ENCODE results near the gene MSI2. TPM values are rescaled to one million over a fixed set of nuclear protein-coding genes. Genes with fewer than 3 reads are reported as not detected.

MSI2 gene
- total RNA-seq, 2 donors from 2014 or later, result 65.5 to 81.0 TPM

DNA sequence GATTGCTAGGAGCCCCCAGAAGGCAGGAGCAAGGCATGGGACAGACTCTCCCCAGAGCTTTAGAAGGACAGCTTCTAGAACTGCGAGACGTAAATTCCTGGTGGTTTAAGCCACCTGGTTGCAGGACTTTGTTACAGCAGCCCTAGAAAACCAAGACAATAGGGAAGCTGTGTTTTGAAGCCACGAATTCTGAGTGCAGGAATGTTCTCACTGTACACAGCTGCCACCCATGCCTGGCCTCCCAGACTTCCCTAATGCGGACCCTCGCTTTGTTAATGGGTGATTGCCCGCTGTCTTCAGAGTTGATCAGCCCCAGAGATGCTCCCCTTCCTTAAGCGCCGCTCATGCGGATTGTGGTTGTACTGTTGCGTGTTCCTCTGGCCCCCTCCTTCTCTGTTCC lies 177.1 kb downstream of the MSI2 start:
- no peak for DNase-seq
- intact Hi-C loops (cut with DNase I, micrococcal nuclease), result no loop called here
- no peak for ATAC-seq

DNA sequence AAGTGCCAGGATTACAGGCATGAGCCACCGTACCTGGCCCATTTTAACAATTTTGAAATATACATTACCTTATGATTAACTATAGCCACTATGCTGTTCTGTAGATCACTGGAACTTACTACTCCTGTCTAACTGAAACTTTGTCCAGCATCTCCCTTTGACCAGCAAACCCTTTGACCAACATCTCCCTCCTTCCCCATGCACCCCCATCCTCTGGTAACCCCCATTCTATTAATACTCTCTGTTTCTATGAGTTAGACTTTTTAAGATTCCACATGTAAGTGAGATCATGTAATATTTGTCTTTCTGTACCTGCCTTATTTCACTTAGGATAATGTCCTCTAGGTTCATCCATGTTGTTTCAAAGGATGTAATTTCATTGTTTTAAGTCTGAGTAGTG lies 178.0 kb downstream of the MSI2 start:
- intact Hi-C loops (cut with DNase I, micrococcal nuclease), result no loop called here
- ATAC-seq, result no peak
- no peak for DNase-seq

DNA sequence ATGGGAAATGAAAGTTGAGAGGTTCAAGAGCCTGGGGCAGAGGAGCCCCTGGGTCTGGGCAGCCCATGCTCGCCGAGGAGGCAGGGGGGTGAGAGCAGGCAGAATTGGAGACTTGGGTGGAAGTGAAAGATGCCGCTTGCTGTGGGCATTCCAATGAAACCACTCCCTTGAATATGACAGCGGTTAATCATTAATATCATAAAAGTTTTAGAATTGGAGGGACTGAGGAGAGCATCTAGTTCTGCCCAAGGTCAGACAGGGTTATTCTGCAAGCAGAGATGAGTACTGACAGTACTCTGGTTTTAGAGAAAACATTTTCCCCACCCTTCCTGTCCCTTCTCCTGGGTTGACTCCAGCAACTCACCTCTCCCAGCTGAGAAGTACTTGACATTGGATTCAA lies 180.2 kb downstream of the MSI2 start:
- ATAC-seq (peak; percentile 67), DNase-seq (no peak)
- intact Hi-C loops (cut with DNase I, micrococcal nuclease), result no loop called here

DNA sequence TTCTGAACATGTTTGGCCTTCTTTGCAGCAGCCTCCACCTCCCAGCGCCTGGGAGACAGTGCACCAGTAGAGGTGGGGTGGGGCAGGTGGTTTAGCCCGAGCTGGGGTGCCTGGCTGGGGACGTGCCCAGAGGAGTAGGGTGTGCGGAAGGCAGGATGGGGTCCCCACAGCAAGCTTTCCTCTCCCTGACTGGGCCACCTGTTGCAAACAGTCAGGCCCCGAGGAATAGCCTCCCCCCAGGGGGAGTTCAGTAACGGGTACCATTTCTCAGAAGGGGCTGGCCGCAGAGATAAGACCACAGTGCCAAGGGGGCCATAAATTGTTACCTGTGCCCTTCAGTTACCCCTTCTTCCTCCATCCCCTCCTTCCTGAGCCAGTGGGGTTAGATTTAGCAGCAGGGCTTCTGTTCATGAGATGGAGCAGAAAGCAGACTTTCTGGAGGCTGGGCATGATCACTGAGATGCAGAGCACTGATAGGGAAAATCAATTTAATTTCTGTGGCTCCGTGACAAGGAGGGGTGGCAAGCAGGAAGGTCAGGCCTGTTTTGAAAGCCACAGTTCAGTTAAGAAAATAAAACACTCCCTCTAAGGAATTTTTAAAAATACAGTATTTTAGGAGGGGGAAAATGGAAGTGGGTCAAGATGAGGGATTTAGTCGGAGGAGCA lies 181.9 kb downstream of the MSI2 start:
- ATAC-seq, result no peak
- intact Hi-C loops (cut with DNase I, micrococcal nuclease), result no loop called here
- DNase-seq, result no peak

DNA sequence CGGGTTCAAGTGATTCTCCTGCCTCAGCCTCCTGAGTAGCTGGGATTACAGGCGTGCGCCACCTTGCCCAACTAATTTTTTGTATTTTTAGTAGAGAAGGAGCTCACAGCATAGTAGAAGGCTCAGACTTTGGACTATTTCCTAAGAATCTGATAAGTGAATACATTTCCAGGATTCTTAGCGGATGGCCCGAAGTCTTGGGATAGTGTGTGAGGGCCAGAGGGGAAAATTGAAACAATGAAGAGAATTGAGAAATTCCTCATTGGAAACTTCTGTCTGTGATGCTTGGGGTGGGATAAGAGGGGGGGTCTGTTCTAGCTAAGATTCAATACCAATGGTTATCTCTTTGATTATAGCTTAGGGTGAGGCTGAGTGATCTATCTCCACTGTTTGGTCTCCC lies 183.3 kb downstream of the MSI2 start:
- DNase-seq (no peak), ATAC-seq (no peak)

DNA sequence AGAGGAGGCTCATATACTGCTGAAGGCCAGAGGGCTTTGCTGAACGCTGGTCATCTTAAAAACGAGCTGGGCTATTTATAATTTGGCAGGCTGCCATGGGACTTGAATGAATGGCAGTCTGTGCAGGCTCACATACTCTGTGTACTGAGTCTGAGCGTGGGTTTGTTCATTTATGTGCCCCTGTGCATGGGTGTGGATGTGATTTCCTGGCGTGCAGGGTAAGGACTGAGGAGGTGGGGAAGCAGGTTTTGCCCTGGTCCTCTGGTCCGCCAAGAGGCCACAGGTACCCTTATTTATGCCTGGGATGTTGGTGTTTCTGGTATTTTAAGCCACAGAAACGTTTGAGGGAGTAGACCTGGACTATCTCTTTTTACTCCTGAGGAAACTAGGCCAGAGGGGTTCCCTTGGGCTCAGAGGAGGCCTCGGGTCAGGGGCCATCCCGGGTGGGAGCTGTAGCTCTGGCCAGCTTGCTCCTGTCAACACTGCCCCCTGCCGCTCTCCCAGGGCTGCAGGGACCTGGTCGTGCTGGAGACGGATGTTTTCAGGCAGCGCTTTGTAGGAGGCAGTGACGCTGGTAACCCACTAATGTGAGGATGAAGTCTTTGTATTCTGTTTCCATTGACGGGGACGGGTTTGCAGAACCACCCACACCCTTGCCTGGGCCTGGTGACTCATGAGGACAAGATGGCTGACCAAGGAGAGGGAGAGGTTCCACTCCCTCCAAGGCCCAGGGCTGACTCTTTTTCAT lies 184.4 kb downstream of the MSI2 start:
- ATAC-seq, result peak; percentile 63
- intact Hi-C loops (cut with DNase I, micrococcal nuclease), result no loop called here
- peak; percentile 44 to 52 for DNase-seq

More for the DNA sequence above, 183.3 kb downstream of the MSI2 start:
- intact Hi-C loops (cut with DNase I, micrococcal nuclease), result no loop called here

DNA sequence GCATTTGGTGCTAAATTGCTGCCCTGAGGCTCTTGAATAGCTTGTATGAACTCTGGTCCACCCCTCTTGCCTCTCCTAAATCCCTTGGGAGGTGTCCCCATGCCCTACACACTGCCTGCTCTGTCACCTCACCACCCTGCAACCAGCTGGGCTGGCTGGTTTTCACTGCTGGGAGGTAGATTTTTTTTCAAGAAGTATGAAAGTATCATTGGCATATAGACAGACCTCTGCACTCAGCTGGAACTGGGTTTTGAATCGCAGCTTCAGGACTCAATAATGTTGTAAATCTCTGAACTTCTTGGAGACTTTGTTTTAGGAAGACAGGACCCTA lies 184.9 kb downstream of the MSI2 start:
- DNase-seq (no peak), ATAC-seq (no peak)
- intact Hi-C loops (cut with DNase I, micrococcal nuclease), result no loop called here

DNA sequence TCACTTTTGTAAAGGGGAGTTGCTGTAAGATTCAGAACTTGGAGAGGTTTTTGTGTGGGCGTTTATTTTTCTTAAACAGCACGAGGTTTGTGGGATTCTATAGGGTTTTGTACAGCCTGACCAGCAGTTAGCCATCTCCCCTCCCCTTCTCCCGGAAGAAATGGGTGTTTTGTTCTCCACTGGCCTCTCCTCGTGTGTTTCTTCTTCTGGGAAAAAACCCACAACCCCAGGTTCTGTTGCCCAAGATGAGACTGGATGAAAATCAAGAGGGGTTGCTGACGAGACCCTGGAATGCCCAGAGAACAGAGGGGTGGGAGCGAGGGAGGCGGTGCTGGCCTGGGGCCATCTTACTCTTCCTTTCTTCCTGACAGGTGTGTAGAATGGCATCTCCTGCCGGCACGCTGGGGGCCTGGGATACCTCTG lies 186.1 kb downstream of the MSI2 start:
- intact Hi-C loops (cut with DNase I, micrococcal nuclease), result no loop called here
- ATAC-seq (no peak), DNase-seq (no peak)

DNA sequence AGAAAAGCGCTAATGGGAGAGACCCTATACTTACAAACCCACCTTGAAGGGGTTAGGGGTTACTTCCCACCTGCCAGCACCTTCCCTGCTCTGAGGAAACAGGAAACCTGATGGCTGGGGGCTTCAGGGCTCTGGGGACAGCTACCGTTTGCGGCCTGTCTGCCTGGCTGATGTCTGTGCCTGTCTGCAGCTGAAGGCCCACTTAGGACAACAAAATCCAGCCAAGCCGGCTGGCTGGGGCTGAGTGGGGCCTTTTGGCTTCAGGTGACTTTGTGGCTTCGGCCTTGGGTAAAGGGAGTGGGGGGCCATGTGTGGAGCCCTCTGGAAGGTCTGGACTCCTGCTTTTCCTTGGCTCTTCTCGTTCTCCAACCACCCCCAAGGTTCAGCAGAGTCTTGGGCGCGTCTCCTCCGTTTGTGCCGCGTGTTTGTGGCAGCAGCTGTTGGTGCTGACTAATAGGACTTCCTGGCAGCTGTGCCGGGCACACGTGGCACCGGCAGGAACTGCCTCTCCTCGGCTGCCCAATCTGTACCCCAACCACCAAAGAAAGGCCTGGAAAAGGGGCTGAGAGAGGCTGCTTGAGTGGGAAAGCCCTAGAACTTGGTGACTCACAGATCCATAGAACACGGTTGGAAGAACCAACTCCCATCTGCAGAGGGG lies 186.7 kb downstream of the MSI2 start:
- DNase-seq (peak in 1 of 2 donors; percentile 39), ATAC-seq (peak; percentile 22)
- intact Hi-C loops (cut with DNase I, micrococcal nuclease), result no loop called here

DNA sequence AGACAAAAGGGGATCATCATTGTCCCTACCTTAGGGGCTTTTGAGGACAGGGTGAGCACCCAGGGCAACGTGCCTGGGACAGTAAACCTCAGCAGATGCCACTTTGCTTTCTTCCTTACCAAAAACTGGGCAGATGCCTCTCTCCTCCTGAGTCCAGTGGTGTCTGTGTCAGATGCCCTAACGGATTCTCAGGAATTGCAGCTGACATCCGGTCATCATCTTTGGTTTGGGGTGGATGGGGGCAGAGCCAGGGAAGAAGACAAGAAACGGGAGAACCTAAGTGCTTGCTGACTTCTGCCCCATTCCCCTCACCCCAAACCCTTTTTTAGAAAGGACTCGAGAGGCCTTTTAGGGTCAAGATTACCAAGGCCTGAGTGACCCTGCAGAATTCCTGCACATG lies 187.5 kb downstream of the MSI2 start:
- intact Hi-C loops (cut with DNase I, micrococcal nuclease), result no loop called here
- DNase-seq (no peak), ATAC-seq (no peak)

DNA sequence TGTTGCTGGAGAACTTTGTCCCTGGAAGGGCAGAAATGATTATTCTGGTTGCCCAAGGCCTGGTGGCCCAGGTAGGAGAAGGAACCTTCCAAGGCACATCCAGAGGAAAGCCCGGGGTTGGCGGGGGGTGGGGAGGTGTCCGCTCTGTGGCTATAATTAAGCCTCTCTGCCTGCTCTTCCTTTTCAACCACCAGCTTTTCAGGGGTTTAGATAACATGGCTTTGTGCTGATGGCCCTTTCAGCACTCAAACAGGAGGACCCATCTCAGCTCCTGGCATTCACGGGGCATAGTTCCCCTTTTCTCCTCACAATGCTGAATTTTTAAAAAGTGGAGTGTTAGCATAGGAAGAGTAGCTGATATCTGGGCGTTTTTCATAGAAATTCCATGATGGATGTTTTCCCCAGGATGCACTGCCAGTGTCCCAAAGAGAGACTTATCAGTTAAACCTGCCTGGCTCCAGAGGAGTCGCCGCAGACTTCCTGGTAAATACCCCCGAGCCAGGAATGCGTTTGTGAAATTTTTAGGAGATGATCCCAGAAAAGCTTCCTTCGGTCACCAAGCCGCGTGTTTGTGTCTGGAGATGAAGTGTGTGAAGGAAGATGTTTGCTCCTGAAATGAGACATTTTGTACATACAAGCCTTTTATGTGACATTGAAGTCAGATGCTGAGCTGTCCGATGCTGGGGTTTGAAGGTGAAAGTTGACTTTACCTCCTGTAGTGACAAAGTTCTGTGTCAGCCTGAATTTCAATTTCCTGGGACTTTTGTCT lies 188.5 kb downstream of the MSI2 start:
- DNase-seq, result no peak
- intact Hi-C loops (cut with DNase I, micrococcal nuclease), result no loop called here

DNA sequence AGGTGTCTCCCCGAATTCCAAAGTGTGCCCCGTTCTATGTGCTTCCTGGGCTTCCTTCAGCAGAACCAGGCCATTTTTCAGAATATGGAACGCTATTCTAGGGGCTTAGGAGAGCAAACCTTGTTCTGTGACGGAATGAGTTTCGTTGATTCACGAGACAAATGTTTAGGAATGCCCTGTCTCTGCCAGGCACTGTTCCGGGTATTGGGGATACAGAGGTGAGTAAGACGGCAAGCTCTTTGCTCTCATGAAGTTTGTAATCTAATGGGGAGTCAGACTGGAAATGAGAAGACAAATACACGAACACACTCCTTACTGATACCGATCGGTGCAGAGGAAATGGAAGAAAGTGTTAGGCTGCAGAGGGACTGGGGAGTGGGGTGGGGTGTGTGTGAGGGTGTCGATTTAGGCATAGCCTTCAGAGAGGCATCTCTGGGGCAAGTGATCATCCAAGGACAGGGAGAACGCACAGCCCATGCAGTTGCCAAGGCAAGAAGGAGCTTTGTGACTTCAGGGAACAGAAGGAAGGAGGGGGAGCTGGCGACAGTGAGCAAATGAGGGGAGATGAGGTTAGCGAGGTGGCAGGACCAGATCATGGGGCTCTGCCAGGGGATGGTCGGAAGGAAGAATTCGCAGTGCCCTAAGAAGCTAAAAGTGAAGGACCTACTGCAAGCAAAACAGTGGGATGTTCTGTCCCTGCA lies 189.6 kb downstream of the MSI2 start:
- intact Hi-C loops (cut with DNase I, micrococcal nuclease), result no loop called here

More for the DNA sequence above, 188.5 kb downstream of the MSI2 start:
- no peak for ATAC-seq

DNA sequence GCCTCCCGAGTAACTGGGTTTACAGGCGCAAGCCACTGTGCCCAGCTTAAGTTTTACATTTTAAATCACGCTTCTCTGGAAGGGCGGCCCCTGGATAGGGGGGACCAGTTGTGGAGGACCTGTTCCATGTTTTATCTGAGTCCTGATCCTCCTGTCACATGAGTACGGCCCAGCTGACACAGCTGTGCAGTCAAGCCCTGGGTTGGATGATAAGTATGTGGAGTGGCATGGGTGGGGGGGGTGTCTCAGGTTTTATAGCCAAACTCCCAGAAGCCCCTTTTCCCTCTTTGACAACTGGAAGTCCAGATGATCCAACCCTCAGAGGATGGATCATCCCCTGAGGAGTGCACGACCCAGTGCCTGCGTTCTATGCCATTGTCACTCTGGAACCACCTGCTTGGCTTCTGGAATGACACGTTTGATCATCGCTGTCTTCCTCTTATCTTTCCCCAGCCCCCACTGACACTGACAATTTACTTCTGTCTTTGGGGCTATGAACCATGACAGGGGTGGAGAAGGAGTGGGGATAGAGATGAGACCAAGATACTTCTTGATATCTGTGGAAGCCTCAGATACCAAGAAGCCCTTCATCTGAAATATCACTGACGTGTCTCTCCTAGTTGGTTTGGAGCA lies 191.2 kb downstream of the MSI2 start:
- DNase-seq (no peak), ATAC-seq (no peak)
- intact Hi-C loops (cut with DNase I, micrococcal nuclease), result no loop called here

More for the DNA sequence above, 189.6 kb downstream of the MSI2 start:
- no peak for DNase-seq
- ATAC-seq, result no peak

DNA sequence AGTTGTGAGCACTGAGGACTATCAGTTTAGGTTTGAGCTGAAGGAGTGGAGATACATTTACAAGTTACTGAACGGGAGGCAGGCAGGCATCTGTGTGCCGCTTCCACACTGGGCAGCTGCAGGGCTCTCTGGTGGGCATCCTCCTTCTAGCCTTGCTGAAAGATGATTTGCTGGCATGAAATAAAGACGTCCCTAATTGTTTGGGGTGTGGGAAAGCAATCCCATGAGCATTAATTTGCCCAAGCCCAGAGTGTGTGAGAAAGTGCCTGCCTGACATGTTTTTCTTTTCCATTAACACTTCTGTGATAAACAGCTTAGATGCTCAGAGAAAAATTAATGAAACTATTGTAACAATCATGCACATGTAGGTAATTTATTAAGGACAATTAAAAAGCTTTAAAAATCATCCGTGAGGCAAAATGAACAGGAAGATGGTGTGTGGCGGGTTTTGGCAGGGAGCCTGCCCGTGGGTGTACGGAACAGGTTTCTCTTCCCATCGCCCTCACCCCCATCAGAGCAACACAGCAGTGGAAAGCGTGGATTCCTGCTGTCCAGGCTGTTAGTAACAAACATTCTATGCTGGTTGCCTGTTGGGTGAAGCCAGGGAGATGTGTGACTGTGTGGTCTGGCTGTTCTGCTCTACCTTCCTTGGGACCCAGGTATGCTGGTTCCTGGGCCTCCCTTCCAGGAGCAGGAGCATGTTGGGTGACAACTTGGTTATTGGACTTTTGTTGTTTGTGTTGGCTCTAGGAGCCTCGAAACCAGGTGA lies 191.9 kb downstream of the MSI2 start:
- no peak for ATAC-seq

DNA sequence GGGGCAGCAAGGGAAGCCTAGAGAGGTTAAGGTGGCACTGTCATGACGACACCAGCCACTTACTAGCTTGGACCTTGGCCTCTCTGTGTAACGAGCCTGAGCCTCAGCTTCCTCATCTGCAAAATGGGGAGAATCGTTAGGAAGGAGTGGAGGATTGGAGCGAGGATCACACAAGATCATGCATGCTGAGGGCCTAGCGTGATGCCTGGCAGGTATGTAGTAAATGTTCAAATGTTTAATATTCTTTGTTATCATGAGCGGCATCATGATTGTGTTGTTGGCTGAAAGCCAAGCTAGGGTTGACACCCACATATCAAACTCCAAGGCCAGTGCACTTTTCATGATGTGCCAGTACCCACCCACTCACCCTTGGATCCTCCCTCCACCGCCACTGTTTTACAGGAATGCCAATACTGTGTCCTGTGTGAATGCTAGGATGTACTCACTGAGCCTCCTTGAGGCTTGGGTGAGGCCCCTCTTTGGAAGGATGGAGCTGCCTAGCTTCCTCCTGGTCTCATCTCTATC lies 192.5 kb downstream of the MSI2 start:
- ATAC-seq (peak; percentile 91), DNase-seq (no peak)
- intact Hi-C loops (cut with DNase I, micrococcal nuclease), result no loop called here

More for the DNA sequence above, 191.9 kb downstream of the MSI2 start:
- intact Hi-C loops (cut with DNase I, micrococcal nuclease), result no loop called here
- no peak for DNase-seq

DNA sequence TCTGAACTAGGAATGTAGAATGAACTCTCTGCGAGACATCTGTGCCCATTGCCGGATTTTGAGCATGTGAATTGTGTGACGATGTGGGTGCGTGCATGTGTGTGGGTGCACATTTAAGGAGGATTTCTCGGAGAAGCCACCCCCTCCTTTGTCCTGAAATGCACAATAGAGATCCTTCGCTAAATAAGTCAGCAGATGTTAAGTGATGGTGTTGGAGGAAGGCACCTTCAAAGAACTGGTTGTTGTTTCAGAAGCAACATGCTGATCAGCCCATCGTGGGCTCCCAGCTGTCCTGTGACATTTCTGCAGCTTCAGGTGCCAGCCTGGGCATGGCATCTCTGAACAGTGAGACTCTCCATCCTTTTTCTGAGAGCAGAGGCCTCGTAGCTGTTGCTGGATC lies 194.9 kb downstream of the MSI2 start:
- DNase-seq, result no peak
- no peak for ATAC-seq

DNA sequence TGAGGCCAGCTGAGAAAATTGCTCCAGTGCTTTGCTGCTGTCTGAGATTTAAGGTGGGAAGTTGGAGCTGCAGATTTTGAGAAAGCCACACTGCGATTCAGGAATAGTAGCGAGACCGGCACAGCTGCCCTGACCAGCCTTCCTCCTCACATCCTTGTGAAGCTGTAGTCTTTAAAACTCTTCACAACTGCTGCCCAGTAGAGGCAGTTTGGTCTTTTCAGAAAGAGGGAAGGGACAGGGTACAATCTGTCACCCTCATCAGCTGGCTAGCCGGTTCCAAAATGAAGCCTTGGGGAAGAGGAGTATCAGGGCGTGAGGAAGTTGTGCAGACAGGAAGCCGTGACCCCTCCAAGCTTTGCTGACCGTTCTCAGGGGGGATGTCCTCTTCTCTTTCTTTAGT lies 195.3 kb downstream of the MSI2 start:
- no peak for ATAC-seq
- intact Hi-C loops (cut with DNase I, micrococcal nuclease), result no loop called here

More for the DNA sequence above, 194.9 kb downstream of the MSI2 start:
- intact Hi-C loops (cut with DNase I, micrococcal nuclease), result no loop called here

More for the DNA sequence above, 195.3 kb downstream of the MSI2 start:
- DNase-seq, result no peak

Measured in left colon (tissue), 2 donors.